Nephron (organoid): ENCODE measurements around the gene NOTUM.

Source experiments
- H3K27ac Mint-ChIP-seq, 3 experiments: 2 replicates each; pipeline ENCODE4 v1.8.0; 2020; ENCODE audit warnings: mixed read lengths in 3 of 3, mild to moderate bottlenecking in 2 of 3, moderate library complexity in 1 of 3
- H3K27me3 Mint-ChIP-seq: 2 replicates; pipeline ENCODE4 v1.8.0; 2021; ENCODE audit warnings: low read depth, mild to moderate bottlenecking, moderate library complexity, mixed read lengths
- H3K36me3 Mint-ChIP-seq: 2 replicates; pipeline ENCODE4 v1.8.0; 2020; ENCODE audit warnings: low read depth, mixed read lengths
- H3K4me1 Mint-ChIP-seq: 2 replicates; pipeline ENCODE4 v1.8.0; 2020; ENCODE audit warnings: mixed read lengths
- H3K4me3 Mint-ChIP-seq, 3 experiments: 2 replicates each; pipeline ENCODE4 v1.8.0; 2020; ENCODE audit warnings: mild to moderate bottlenecking in 3 of 3, mixed read lengths in 3 of 3, moderate library complexity in 2 of 3
- H3K9me3 Mint-ChIP-seq: 2 replicates; pipeline ENCODE4 v1.8.0; 2020; ENCODE audit warnings: mixed read lengths
- CTCF ChIP-seq, 3 experiments: fragments of 200-600 bp; sonication (generic); IDR thresholded peaks; one replicate each; pipeline ENCODE4 v1.5.0; 2021; ENCODE audit warnings: antibody characterized with exemption in 3 of 3; ENCODE audit not compliant: unreplicated experiment in 3 of 3

NOTUM gene

GRCh38 chr17:81935709-81936084 is 25.3 kb downstream of the NOTUM start:
- Mint-ChIP-seq H3K9me3 (no peaks in the 10 kb centered on the region), H3K27ac (peak overlapping the region in 1 of 3 experiments; percentile 56), H3K27me3 (peaks cover 8% of the 10 kb centered on the region), H3K36me3 (peaks cover 3% of the 10 kb centered on the region), H3K4me1 (peaks cover 24% of the 10 kb centered on the region), H3K4me3 (peak overlapping the region; percentile 73 to 88 (median 87))
- no peak for TF ChIP-seq CTCF (IDR thresholded peaks at IDR 0.05; ENCODE audit: unreplicated experiment in 3 of 3)

GRCh38 chr17:81934850-81935708 is 25.9 kb downstream of the NOTUM start:
- peak overlapping the region; percentile 73 to 88 (median 87) for H3K4me3 Mint-ChIP-seq
- no peaks in the 10 kb centered on the region for H3K9me3 Mint-ChIP-seq
- H3K27me3 Mint-ChIP-seq, result peaks cover 8% of the 10 kb centered on the region
- H3K4me1 Mint-ChIP-seq, result peaks cover 18% of the 10 kb centered on the region
- H3K27ac Mint-ChIP-seq, result no peak overlapping the region
- no peak for TF ChIP-seq CTCF (IDR thresholded peaks at IDR 0.05; ENCODE audit: unreplicated experiment in 3 of 3)
- peaks cover 3% of the 10 kb centered on the region for H3K36me3 Mint-ChIP-seq

GRCh38 chr17:81934098-81934757 is 26.8 kb downstream of the NOTUM start:
- Mint-ChIP-seq H3K27me3 (peaks cover 8% of the 10 kb centered on the region), H3K4me3 (peak overlapping the region; percentile 50 to 62 (median 50)), H3K27ac (no peak overlapping the region), H3K36me3 (peaks cover 3% of the 10 kb centered on the region), H3K9me3 (no peaks in the 10 kb centered on the region), H3K4me1 (peaks cover 18% of the 10 kb centered on the region)
- no peak for TF ChIP-seq CTCF (IDR thresholded peaks at IDR 0.05; ENCODE audit: unreplicated experiment in 3 of 3)

GRCh38 chr17:81933178-81933699 is 27.7 kb downstream of the NOTUM start:
- H3K27me3 Mint-ChIP-seq, result peaks cover 4% of the 10 kb centered on the region
- no peaks in the 10 kb centered on the region for H3K9me3 Mint-ChIP-seq
- TF ChIP-seq CTCF (IDR thresholded peaks at IDR 0.05; ENCODE audit: unreplicated experiment in 3 of 3), result no peak
- peaks cover 3% of the 10 kb centered on the region for H3K36me3 Mint-ChIP-seq
- peak overlapping the region; percentile 15 to 56 (median 56) for H3K4me3 Mint-ChIP-seq
- H3K4me1 Mint-ChIP-seq, result peaks cover 14% of the 10 kb centered on the region
- H3K27ac Mint-ChIP-seq, result no peak overlapping the region

GRCh38 chr17:81932333-81932983 is 28.5 kb downstream of the NOTUM start:
- H3K27me3 Mint-ChIP-seq, result peaks cover 4% of the 10 kb centered on the region

More at GRCh38 chr17:81932333-81932983, 28.5 kb downstream of the NOTUM start:
- no peak for TF ChIP-seq CTCF (IDR thresholded peaks at IDR 0.05; ENCODE audit: unreplicated experiment in 3 of 3)
- peak overlapping the region in 2 of 3 experiments; percentile 47 to 56 for H3K4me3 Mint-ChIP-seq
- H3K27ac Mint-ChIP-seq, result no peak overlapping the region
- H3K4me1 Mint-ChIP-seq, result peaks cover 6% of the 10 kb centered on the region
- peaks cover 3% of the 10 kb centered on the region for H3K36me3 Mint-ChIP-seq
- H3K9me3 Mint-ChIP-seq, result no peaks in the 10 kb centered on the region
